Ramos (cell line): ENCODE measurements around the gene NLRP10.

Experiments used
- in situ Hi-C: fragments of 300-500 bp; cut with MboI; formaldehyde crosslinking; loops from one replicate; pipeline ENCODE4 v1.14.3; 2022; ENCODE audit warnings: low sequenced_read_pairs; ENCODE audit not compliant: unreplicated experiment

Gene NLRP10

DNA sequence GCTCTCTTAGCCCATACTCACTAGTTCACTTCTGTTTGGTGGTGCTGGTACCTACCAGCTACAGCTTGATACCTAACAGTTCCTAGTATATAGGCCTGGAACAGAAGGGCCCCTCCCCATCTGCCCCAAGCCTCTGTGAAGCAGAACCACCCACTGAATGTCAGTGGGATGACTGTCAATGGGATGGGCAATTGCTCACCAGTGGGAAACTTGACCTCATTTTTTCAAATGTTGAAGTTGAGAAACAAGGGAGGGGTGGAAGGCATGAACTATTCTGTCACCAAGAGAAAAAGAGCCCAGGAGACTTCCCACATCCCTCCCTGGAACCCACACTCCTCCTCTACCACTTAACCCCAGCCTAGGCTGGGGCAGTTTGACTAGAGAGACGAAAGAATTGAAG is at the start of gene NLRP10:
Gene NLRP10 (minus strand): TSS at position 62 of the 400 bp plus-strand sequence. CDS start 1,952 bp downstream, outside the sequence.
- in situ Hi-C loops: no loop called here

GRCh38 chr11:8013833-8014232 is 48.6 kb upstream of the NLRP10 start:
- in situ Hi-C loops: no loop called here

GRCh38 chr11:8011981-8012444 is 46.8 kb upstream of the NLRP10 start:
- in situ Hi-C loops: no loop called here

DNA sequence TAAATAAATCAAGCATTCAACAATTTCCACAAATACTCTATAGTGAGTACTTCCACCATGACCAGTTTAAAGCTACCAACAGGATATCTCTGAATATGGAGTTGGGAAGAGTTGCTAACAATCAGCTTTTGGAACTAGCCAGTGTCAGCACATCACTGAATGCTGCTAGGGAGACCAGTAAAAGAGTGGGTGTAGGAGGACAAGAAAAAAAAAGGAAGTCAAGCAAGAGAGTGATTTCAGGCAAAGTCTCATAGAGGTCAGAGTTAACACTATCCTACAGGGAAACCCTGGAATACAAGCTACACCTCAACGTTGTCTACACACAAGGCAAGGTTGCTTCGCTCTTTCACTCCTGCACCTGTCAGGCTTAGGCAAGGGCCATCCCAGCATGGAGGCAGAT is 46.1 kb upstream of the NLRP10 start:
- in situ Hi-C loops: no loop called here

GRCh38 chr11:8009856-8010255 is 44.6 kb upstream of the NLRP10 start:
- in situ Hi-C loops: loop anchor here (5.0 kb wide), 1 partner anchor 87 kb away; no protein-coding TSS in a partner anchor

DNA sequence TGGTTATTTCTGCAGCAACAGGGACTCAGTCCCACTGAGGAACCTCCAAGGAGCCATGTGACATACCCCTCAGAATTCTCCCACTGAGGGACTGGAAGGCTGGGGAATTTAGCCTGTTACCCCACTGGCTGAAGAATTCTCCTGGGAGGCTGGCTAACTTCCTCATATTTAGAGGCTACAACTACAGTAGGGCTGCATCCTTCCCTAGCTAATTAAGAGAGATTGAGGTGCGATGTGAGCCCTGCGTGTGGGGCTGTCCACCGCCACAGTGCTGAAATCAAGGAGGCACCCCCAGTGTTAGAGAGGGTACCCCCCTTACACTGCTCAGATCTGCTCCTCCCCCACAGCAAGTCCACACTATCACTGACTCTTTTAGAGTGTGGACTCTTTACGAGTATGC is 43.0 kb upstream of the NLRP10 start:
- in situ Hi-C loops: loop anchor here (5.0 kb wide), 1 partner anchor 89 kb away; no protein-coding TSS in a partner anchor

DNA sequence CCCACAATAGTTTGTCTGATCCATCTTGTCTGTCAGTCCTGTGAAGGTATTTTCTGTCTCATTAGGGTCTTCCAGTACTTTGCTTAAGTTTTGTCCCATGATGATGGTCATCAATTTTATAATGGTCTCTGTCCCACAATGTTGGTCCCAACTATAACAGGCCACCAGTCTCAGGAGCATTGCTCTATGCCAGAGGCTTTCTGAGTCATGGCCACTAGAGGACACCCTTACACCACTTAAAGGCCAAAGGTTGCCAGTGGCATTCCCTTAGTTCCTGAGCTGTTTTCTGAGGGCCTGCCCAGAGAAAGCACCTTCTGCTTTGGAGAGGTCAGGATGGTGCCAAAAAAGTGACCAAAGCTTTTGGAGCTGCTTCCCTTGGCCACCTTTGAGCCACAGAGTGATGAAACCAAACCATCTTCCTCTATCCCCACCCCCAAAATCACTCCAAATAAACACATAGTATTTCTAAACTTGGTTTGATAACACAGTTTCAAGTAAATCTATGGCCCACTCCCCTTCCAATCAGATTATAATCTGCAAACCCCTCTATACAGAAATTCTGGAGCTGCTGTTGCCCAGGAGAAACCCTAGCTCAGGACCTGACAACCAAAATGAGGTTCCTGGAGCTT is 41.2 kb upstream of the NLRP10 start:
- in situ Hi-C loops: loop anchor here (5.0 kb wide), 1 partner anchor 91 kb away; no protein-coding TSS in a partner anchor

GRCh38 chr11:8005556-8005955 is 40.3 kb upstream of the NLRP10 start:
- in situ Hi-C loops: loop anchor here (5.0 kb wide), 1 partner anchor 92 kb away; no protein-coding TSS in a partner anchor

GRCh38 chr11:8004008-8004407 is 38.8 kb upstream of the NLRP10 start:
- in situ Hi-C loops: no loop called here

GRCh38 chr11:8003187-8003586 is 37.9 kb upstream of the NLRP10 start:
- in situ Hi-C loops: no loop called here

- in situ Hi-C loops: no loop called here
These were observed 37.4 kb upstream of the NLRP10 start for GRCh38 chr11:8002676-8003075.

DNA sequence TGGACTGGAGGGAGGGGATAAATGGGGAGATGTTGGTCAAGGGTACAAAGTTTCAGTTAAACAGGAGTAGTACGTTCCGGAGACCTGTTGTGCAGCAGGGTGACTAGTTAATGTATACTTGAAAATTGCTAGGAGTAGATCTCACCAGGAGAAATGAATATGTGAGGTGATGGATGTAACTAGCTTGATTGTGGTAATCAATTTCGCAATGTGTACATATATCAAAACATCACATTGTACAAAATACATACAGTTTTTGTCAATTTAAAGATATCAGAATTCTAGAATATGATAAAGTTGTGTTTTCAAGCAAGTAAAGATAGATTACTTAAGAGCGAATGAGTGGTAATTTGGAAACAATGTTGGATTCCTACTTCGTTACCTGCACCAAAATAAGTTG is 35.1 kb upstream of the NLRP10 start:
- in situ Hi-C loops: no loop called here

- in situ Hi-C loops: no loop called here
These were observed 34.5 kb upstream of the NLRP10 start for GRCh38 chr11:7999795-8000194.

DNA sequence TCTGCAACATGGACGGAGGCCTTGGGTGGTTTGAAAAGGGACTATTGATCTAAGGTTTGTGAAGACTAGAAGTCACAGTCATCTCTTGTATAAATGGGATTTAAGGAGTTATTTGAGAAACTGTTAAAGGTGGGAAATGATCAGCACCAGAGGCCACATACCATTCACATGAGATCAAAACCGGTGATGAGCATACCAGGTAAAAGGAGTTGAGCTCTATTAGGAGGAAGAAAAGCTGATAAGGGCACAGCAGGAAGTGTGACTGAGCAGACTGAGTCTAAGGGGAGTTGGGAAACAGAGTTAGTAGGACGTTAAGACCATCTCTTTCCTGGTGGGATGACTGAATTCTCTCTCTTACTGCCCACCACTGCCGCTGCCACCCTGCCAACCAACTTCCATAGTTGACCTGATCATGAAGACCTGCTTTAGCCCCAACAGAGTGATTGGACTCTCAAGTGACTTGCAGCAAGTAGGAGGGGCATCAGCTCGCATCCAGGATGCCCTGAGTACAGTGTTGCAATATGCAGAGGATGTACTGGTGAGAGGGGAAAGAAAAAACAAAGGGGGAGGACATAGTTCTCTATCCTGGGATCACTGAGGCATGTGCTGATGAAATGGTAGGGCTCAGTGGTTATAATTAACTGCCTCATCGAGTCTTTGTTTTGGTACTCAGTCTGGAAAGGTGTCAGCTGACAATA is 29.5 kb upstream of the NLRP10 start:
- in situ Hi-C loops: no loop called here

DNA sequence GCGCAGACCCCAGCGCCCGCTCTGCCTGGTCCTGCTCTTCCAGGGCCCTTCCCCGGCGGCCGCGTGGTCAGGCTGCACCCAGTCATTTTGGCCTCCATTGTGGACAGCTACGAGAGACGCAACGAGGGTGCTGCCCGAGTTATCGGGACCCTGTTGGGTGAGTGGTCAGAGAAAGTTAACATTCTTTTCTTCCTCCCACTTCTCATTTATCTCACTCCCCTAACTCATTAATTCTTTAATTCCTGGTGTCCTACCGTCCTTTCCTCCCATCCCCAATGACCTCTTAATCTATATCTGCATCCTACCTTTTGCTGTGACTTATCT is 22.3 kb upstream of the NLRP10 start:
- in situ Hi-C loops: loop anchor here (5.0 kb wide), 1 partner anchor 95 kb away; no protein-coding TSS in a partner anchor

DNA sequence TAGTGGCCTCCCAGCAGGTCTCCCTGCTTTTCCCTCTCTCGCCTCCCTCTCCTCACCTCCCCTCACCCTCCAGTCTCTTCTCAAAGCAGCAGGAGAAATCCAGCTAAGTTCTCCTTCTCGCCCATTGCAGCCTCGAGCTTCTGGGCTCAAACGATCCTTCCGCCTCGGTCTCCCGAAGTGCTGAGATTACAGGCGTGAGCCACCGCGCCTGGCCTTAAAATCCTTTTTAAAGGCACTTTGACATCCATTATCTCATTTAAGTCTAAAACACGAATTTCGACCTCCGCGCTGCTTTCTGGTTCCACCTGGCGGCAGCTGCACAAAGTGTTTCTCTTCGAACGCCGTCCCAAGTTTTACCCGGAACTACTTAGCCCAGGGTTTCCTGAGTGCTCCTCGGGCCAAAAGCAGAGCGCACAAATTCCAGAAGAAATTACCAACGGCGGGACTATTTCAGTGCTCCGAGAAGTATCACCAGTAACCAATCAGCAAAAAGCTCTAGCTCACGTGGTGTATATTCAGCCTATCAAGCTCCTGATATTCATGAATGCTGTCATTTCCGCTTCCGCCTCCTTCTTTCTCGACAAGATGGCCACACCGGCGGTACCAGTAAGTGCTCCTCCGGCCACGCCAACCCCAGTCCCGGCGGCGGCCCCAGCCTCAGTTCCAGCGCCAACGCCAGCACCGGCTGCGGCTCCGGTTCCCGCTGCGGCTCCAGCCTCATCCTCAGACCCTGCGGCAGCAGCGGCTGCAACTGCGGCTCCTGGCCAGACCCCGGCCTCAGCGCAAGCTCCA is 21.7 kb upstream of the NLRP10 start, which contains the start of gene EIF3F:
Gene EIF3F (plus strand): TSS at position 570 of the 792 bp plus-strand sequence. CDS start 16 bp downstream, at position 586.
- in situ Hi-C loops: loop anchor here (5.0 kb wide), 1 partner anchor 95 kb away; no protein-coding TSS in a partner anchor

DNA sequence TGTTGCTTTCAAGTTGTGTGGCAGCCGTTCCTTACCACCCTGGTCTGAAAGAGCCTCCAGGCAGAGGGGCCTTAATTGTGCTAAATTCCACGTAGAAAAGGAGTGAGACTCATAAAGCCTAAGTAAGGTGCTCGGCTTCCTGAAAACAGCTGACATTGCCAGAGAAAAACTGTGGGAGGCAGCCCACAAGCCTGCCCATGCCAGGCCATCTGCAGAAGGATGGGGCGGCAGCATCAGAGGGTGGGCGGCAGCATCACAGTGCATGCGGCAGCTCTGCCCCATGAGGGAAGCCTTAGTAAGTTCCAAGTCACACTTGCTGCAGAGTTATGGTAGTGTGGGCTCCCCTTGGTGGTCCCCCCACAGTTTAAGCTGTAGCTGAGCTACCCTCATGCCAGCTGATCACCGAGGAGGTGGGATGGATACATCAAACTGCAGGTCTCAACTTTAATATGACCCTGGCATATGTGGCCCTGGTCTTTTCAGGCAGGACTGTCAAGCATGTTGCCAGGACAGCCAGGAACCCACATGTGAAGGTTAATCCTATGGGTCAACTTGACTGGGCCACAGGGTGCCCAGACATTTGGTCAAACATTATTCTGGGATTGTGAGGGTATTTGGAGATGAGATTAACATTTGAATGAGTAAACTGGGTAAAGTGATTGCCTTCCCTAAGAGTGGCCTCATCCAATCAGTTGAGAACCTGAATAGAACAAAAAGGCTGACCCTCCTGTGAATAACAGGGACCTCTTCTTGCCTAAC is 18.8 kb upstream of the NLRP10 start:
- in situ Hi-C loops: no loop called here

DNA sequence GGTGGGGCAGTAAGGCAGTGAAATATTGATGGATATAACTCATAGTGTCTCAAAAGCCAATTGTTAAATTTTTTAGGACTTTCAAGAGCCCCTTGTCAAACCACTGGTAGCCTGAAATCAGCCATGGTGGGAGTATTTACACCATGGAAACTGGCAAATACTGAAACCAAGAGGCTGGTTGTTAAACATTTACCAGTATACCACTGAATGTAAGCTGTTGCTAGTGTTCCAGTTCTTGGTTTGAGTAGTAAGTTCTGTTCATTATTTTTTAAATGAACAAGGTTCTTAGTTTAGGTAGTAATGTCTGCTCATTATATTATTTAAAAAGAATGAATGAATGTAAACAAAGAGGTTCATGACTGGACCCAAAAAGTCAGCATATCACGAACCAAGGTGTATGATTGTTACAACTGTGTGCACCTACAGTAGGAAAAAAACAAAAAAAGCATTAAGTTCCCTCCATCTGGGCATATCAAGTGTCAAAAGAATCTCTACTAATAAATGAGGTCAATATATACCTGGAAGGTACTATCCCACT is 17.4 kb upstream of the NLRP10 start:
- in situ Hi-C loops: no loop called here

DNA sequence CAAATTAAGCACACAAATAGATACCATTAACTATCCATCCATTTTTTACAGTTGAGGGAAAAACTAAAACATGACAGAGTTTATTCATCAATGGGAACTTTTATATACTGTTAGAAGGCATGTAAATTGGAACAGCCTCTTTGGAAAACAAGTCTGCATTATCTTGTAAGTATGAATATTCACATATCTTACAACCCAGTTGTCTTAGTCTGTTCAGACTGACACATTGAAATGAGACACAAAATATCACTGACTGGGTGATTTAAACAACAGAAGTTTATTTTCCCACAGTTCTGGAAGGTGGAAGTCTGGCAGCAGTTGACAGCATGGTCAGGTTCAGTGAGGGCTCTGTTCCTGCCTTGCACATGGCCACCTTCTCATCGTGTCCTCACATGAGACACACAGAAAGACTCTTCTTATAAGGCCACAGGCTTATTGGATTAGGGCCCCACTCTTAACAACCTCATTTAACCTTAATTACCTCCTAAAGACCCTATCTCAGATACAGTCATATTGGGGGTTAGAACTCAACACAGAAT is 16.4 kb upstream of the NLRP10 start:
- in situ Hi-C loops: no loop called here
